K562 (cell line): Measurements from ENCODE around the gene ZNF23. TPM values are rescaled to one million over a fixed set of nuclear protein-coding genes. Genes with fewer than 3 reads are reported as not detected.
A peak's percentile ranks its signal among the peaks of the same experiment; 100 is the strongest.

Source experiments
- ATF1 ChIP-seq, 2 experiments: fragments of 450-650 bp in 1 of 2; IDR thresholded peaks; 2 replicates each; pipeline ENCODE4 v1.6.1; 2016; ENCODE audit warnings: missing compliant biosample characterization in 1 of 2, missing genetic modification characterization in 1 of 2
- BHLHE40 ChIP-seq: IDR thresholded peaks from 2 replicates; pipeline ENCODE4 v1.6.1; 2011; ENCODE audit warnings: low read length, improper control_type of control experiment
- CEBPZ ChIP-seq: fragments of 150-350 bp; IDR thresholded peaks from 2 replicates; pipeline ENCODE4 v1.6.1; 2014; ENCODE audit warnings: low read depth, mild to moderate bottlenecking, low read length, borderline replicate concordance
- CLOCK ChIP-seq: fragments of 250-450 bp; sonication (Bioruptor Pico); IDR thresholded peaks from 2 replicates; pipeline ENCODE4 v1.4.0; 2020; ENCODE audit warnings: mild to moderate bottlenecking, moderate library complexity, borderline replicate concordance
- HDAC6 ChIP-seq: IDR thresholded peaks from 2 replicates; pipeline ENCODE4 v1.6.1; 2012; ENCODE audit warnings: low read depth, mild to moderate bottlenecking, control low read depth, inconsistent platforms, low read length, moderate library complexity
- MAFK ChIP-seq: IDR thresholded peaks from 2 replicates; pipeline ENCODE4 v1.6.1; 2011; ENCODE audit warnings: low read length, improper control_type of control experiment
- MIER1 ChIP-seq: fragments of 450-650 bp; IDR thresholded peaks from 2 replicates; pipeline ENCODE4 v1.6.1; 2016; ENCODE audit warnings: antibody characterized with exemption, mild to moderate bottlenecking, low read depth
- MYC ChIP-seq, 2 experiments: fragments of 250-450 bp in 1 of 2; sonication (Bioruptor Pico) in 1 of 2; IDR thresholded peaks; 2 replicates each; pipeline versions ENCODE4 v1.5.1 to v1.6.1; 2012 to 2021; ENCODE audit warnings: low read depth in 2 of 2, borderline replicate concordance in 1 of 2, improper control_type of control experiment in 1 of 2, low read length in 1 of 2, mild to moderate bottlenecking in 1 of 2, moderate library complexity in 1 of 2
- SAP30 ChIP-seq: fragments of 200-600 bp; sonication (generic); IDR thresholded peaks from 2 replicates; pipeline ENCODE4 v1.6.1; 2012; ENCODE audit warnings: borderline replicate concordance, low read depth, mild to moderate bottlenecking, moderate library complexity, low read length, control low read depth, inconsistent platforms; ENCODE audit not compliant: insufficient read depth, poor library complexity, severe bottlenecking
- SRSF7 ChIP-seq: fragments of 200-400 bp; formaldehyde crosslinking; optimal IDR thresholded peaks from 2 replicates; pipeline ENCODE3; 2017; ENCODE audit warnings: mild to moderate bottlenecking, low read depth, low read length
- TAF9B ChIP-seq: fragments of 450-650 bp; IDR thresholded peaks from 2 replicates; pipeline ENCODE4 v1.6.1; 2018; ENCODE audit warnings: mild to moderate bottlenecking; ENCODE audit not compliant: partially characterized antibody
- ZNF253 ChIP-seq: fragments of 250-450 bp; sonication (Bioruptor Pico); conservative IDR thresholded peaks from 2 replicates; pipeline ENCODE4 v1.6.1; 2021; ENCODE audit warnings: mild to moderate bottlenecking
- polyA plus RNA-seq, 8 experiments: library from polyadenylated mRNA; depleted of rRNA in 4 of 8; stranded (reverse) in 5 of 8; unstranded in 3 of 8; fragments of >200 nt; fragmentation: Nextera tagmentation in 2 of 8; fragmentation: Illumina TruSeq in 1 of 8; extraction: Ambion mirVana in 2 of 8; extraction: Trizol in 1 of 8; gene quantifications; 2 replicates each; pipeline versions ENCODE4 v1.2.1 to v1.2.3, GENCODE V29; 2011 to 2014; ENCODE audit warnings: inconsistent platforms in 1 of 8, missing spikeins in 1 of 8
- total RNA-seq, 7 experiments: library from RNA; depleted of rRNA in 6 of 7; stranded (reverse); fragments of >200 nt in 6 of 7; fragmentation: Illumina TruSeq in 2 of 7; extraction: Trizol in 2 of 7; gene quantifications; 2 replicates each; pipeline versions ENCODE4 v1.2.1 to v1.2.3, GENCODE V29; 2011 to 2021; ENCODE audit warnings: low replicate concordance in 1 of 7
- TF ChIP-seq, protein P1 (sequence below): fragments of 450-650 bp; IDR thresholded peaks from 2 replicates; pipeline ENCODE4 v1.6.1; 2016; ENCODE audit warnings: low read depth

ZNF23 gene
- total and polyA plus RNA-seq, 9 of the 15 experiments (the other 6 are each of a cell fraction or from before 2014, with no cell fraction given): 4.7 to 13.4 (median 11.2) TPM

DNA sequence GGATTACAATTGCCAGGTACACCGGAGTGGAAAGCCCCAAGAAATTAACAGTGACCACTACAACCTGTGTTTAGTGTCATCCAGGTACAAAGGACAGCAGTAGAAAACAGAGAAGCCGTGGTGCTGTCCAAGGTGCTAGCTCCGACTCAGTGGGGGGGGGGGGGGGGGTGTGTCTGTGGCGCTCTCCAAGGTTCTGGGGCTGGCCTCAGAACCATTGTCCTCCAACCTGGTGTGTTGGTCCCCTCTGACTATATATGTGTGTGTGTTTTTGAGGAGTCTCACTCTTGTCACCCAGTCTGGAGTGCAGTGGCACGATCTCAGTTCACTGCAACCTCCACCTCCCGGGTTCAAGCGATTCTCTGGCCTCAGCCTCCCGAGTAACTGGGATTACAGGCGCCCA lies 5.8 kb upstream of the ZNF23 start (continued):
- peak; percentile 87 for TF ChIP-seq SAP30
- TF ChIP-seq SRSF7: no peak
- no peak for TF ChIP-seq MYC (IDR thresholded peaks at IDR 0.05; ENCODE audit: low read depth, low read length)
- no peak for TF ChIP-seq MYC (CRISPR knock-in tag; IDR thresholded peaks at IDR 0.05; ENCODE audit: borderline replicate concordance, low read depth)
- TF ChIP-seq CEBPZ: no peak
- no peak for TF ChIP-seq MAFK
- TF ChIP-seq, protein P1, sequence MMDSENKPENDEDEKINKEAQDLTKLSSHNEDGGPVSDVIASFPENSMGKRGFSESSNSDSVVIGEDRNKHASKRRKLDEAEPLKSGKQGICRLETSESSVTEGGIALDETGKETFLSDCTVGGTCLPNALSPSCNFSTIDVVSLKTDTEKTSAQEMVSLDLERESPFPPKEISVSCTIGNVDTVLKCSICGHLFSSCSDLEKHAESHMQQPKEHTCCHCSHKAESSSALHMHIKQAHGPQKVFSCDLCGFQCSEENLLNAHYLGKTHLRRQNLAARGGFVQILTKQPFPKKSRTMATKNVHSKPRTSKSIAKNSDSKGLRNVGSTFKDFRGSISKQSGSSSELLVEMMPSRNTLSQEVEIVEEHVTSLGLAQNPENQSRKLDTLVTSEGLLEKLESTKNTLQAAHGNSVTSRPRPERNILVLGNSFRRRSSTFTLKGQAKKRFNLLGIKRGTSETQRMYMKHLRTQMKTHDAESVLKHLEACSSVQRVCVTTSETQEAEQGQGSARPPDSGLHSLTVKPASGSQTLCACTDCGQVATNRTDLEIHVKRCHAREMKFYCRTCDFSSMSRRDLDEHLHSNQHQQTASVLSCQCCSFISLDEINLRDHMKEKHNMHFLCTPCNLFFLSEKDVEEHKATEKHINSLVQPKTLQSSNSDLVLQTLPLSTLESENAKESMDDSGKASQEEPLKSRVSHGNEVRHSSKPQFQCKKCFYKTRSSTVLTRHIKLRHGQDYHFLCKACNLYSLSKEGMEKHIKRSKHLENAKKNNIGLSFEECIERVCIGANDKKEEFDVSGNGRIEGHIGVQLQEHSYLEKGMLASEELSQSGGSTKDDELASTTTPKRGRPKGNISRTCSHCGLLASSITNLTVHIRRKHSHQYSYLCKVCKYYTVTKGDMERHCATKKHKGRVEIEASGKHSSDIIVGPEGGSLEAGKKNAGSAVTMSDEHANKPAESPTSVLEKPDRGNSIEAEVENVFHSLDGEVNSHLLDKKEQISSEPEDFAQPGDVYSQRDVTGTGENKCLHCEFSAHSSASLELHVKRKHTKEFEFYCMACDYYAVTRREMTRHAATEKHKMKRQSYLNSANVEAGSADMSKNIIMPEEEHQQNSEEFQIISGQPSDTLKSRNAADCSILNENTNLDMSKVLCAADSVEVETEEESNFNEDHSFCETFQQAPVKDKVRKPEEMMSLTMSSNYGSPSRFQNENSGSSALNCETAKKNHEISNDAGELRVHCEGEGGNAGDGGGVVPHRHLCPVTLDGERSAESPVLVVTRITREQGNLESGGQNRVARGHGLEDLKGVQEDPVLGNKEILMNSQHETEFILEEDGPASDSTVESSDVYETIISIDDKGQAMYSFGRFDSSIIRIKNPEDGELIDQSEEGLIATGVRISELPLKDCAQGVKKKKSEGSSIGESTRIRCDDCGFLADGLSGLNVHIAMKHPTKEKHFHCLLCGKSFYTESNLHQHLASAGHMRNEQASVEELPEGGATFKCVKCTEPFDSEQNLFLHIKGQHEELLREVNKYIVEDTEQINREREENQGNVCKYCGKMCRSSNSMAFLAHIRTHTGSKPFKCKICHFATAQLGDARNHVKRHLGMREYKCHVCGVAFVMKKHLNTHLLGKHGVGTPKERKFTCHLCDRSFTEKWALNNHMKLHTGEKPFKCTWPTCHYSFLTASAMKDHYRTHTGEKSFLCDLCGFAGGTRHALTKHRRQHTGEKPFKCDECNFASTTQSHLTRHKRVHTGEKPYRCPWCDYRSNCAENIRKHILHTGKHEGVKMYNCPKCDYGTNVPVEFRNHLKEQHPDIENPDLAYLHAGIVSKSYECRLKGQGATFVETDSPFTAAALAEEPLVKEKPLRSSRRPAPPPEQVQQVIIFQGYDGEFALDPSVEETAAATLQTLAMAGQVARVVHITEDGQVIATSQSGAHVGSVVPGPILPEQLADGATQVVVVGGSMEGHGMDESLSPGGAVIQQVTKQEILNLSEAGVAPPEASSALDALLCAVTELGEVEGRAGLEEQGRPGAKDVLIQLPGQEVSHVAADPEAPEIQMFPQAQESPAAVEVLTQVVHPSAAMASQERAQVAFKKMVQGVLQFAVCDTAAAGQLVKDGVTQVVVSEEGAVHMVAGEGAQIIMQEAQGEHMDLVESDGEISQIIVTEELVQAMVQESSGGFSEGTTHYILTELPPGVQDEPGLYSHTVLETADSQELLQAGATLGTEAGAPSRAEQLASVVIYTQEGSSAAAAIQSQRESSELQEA: no peak
- no peak for TF ChIP-seq BHLHE40
- TF ChIP-seq TAF9B: no peak
- TF ChIP-seq ATF1 (CRISPR knock-in tag; IDR thresholded peaks at IDR 0.05): peak; percentile 55; the same call in 1 of the 2 replicates
- TF ChIP-seq ATF1 (tag; IDR thresholded peaks at IDR 0.05): no peak
- TF ChIP-seq CLOCK (CRISPR knock-in tag): no peak
- TF ChIP-seq ZNF253: no peak
- TF ChIP-seq HDAC6: no peak
- TF ChIP-seq MIER1: peak; percentile 99
